ENCODE measurements around the gene MTARC2. TPM values are rescaled to one million over a fixed set of nuclear protein-coding genes. Genes with fewer than 3 reads are reported as not detected.

MTARC2 gene
- total and polyA plus RNA-seq, 2 of the 4 experiments (the other 2 are of a cell fraction), result 0.36 to 2.6 TPM

- in situ Hi-C loops (cut with MboI; ENCODE audit: low sequenced_read_pairs), result no loop called here
- Histone ChIP-seq H3K23ac (ENCODE audit: low read depth, low read length) (no peak overlapping the region), H3K9me1 (ENCODE audit: insufficient read depth, low read length) (no peaks in the 10 kb centered on the region), H3K27ac (ENCODE audit: insufficient read depth, low read length) (no peak overlapping the region), H2BK15ac (ENCODE audit: low read depth, low read length) (no peak overlapping the region), H4K91ac (ENCODE audit: insufficient read depth, low read depth, low read length) (no peak overlapping the region), H2AFZ (replicated peaks; ENCODE audit: low read length, poor library complexity) (no peak overlapping the region), H3K4me2 (ENCODE audit: low read depth, low read length) (no peak overlapping the region), H3K4ac (ENCODE audit: low read depth, low read length) (no peak overlapping the region), H3K4me1 (ENCODE audit: control insufficient read depth, insufficient read depth, low read length) (no peaks in the 10 kb centered on the region), H3K79me1 (ENCODE audit: low read depth in 1 of 2, low read length in 2 of 2) (no peaks in the 10 kb centered on the region), H2BK20ac (ENCODE audit: low read depth, low read length) (no peak overlapping the region), H4K8ac (ENCODE audit: low read depth in 2 of 2, low read length in 2 of 2) (no peak overlapping the region), H3K56ac (ENCODE audit: extremely low read depth, insufficient read depth, low read length) (no peak overlapping the region), H2AK9ac (replicated peaks; ENCODE audit: low read depth, low read length, poor library complexity) (no peak overlapping the region), H4K5ac (ENCODE audit: low read depth, low read length) (no peak overlapping the region), H3K9ac (ENCODE audit: low read depth, low read length) (no peak overlapping the region), H4K20me1 (ENCODE audit: insufficient read depth, low read length) (no peaks in the 10 kb centered on the region), H3K18ac (ENCODE audit: low read depth, low read length) (no peak overlapping the region), H2BK5ac (ENCODE audit: low read depth, low read length, poor library complexity, severe bottlenecking) (no peak overlapping the region), H3K27me3 (ENCODE audit: control insufficient read depth, insufficient read depth, low read length) (no peaks in the 10 kb centered on the region; the same call in 1 of the 2 replicates), H2BK120ac (ENCODE audit: low read depth, low read length) (no peak overlapping the region), H3K9me3 (ENCODE audit: control insufficient read depth, insufficient read depth, low read length) (no peaks in the 10 kb centered on the region), H3K14ac (replicated peaks; ENCODE audit: low read depth, low read length) (no peak overlapping the region), H2AK5ac (ENCODE audit: low read depth, low read length) (no peak overlapping the region), H3K4me3 (ENCODE audit: insufficient read depth, low read depth, low read length) (no peak overlapping the region), H3K36me3 (ENCODE audit: control insufficient read depth, insufficient read depth, low read length) (no peaks in the 10 kb centered on the region)
- intact Hi-C loops (cut with micrococcal nuclease), result no loop called here
- ATAC-seq (ENCODE audit: low read depth), result no peak
- WGBS, 2 experiments (ENCODE audit: extremely low coverage in 2 of 2, insufficient read length in 1 of 2), result 50% methylated on average over 2 of the region's 9 CpGs; no CpG with 5 or more reads in 1 of the 2 experiments
- CTCF ChIA-PET, result no interaction called here
- dilution Hi-C loops (cut with HindIII; ENCODE audit: low sequenced_read_pairs, unreplicated experiment), result no loop called here
- BruUV-seq (replicated peaks), result no TSS peak
- POLR2A ChIA-PET (ENCODE audit: unreplicated experiment), result no interaction called here
- no peak for DNase-seq
- no peak for TF ChIP-seq POLR2A (IDR thresholded peaks at IDR 0.05; ENCODE audit: low read depth, low read length)
- no peak for TF ChIP-seq BHLHE40 (IDR thresholded peaks at IDR 0.05; ENCODE audit: low read depth, low read length)
- no peak for TF ChIP-seq ELK1 (IDR thresholded peaks at IDR 0.05; ENCODE audit: borderline replicate concordance, low read depth, low read length)
- TF ChIP-seq FOS (IDR thresholded peaks at IDR 0.05; ENCODE audit: low read depth, low read length), result no peak
- TF ChIP-seq SMC3 (IDR thresholded peaks at IDR 0.05; ENCODE audit: low read depth, low read length), result no peak
- TF ChIP-seq MAZ (IDR thresholded peaks at IDR 0.05; ENCODE audit: borderline replicate concordance, low read depth, low read length), result no peak
- no peak for TF ChIP-seq USF2 (IDR thresholded peaks at IDR 0.05; ENCODE audit: low read depth, low read length)
- no peak for TF ChIP-seq CTCF (conservative IDR thresholded peaks at IDR 0.05; ENCODE audit: low read depth, low read length)
Observed at GRCh38 chr1:220708936-220709801, 39.0 kb upstream of the MTARC2 start.
